Omental fat pad (tissue), 4 donors: Measurements from ENCODE around the gene ARHGAP8. TPM values are rescaled to one million over a fixed set of nuclear protein-coding genes. Genes with fewer than 3 reads are reported as not detected.

ENCODE experiments used
- ATAC-seq: fragments of 150-250 bp; one replicate; pipeline ENCODE4 v1.9.1; 2016; ENCODE audit warnings: mild to moderate bottlenecking, moderate library complexity; ENCODE audit not compliant: low FRiP score
- DNase-seq: peaks from one replicate; pipeline ENCODE4 v3.0.0-alpha.2; 2019; ENCODE audit warnings: low spot score
- total RNA-seq, 4 donors: library from RNA; depleted of rRNA; stranded (reverse); fragments of >200 nt; gene quantifications; one replicate each; pipeline ENCODE4 v1.1.0, GENCODE V29; 2016
- TF ChIP-seq, protein P1 (sequence below), 3 donors: fragments of 450-650 bp; IDR thresholded peaks; one replicate each; pipeline ENCODE4 v1.5.1; 2016 to 2017; ENCODE audit warnings: antibody characterized with exemption in 3 of 3, mild to moderate bottlenecking in 3 of 3, moderate library complexity in 2 of 3

ARHGAP8 gene
- total RNA-seq, 4 donors from 2014 or later, result 0.46 to 2.2 (median 1.9) TPM; not detected in 1

DNA sequence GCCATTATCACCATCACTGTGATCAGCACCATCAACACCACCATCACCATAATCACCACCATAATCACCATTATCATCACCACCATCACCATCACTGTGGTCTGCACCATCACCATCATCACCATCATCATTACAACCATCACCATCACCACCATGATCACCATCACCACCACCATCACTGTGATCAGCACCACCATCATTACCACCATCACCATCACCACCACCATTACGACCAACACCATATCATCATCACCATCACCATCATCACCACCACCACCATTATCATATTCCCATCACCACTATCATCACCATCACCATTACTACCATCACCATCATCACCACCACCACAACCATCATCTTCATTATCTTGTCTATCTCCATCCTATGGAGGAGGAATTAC is 132.2 kb downstream of the ARHGAP8 start:
- DNase-seq (no peak), ATAC-seq (no peak)
- TF ChIP-seq, protein P1, sequence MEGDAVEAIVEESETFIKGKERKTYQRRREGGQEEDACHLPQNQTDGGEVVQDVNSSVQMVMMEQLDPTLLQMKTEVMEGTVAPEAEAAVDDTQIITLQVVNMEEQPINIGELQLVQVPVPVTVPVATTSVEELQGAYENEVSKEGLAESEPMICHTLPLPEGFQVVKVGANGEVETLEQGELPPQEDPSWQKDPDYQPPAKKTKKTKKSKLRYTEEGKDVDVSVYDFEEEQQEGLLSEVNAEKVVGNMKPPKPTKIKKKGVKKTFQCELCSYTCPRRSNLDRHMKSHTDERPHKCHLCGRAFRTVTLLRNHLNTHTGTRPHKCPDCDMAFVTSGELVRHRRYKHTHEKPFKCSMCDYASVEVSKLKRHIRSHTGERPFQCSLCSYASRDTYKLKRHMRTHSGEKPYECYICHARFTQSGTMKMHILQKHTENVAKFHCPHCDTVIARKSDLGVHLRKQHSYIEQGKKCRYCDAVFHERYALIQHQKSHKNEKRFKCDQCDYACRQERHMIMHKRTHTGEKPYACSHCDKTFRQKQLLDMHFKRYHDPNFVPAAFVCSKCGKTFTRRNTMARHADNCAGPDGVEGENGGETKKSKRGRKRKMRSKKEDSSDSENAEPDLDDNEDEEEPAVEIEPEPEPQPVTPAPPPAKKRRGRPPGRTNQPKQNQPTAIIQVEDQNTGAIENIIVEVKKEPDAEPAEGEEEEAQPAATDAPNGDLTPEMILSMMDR (IDR thresholded peaks at IDR 0.05), result no peak

DNA sequence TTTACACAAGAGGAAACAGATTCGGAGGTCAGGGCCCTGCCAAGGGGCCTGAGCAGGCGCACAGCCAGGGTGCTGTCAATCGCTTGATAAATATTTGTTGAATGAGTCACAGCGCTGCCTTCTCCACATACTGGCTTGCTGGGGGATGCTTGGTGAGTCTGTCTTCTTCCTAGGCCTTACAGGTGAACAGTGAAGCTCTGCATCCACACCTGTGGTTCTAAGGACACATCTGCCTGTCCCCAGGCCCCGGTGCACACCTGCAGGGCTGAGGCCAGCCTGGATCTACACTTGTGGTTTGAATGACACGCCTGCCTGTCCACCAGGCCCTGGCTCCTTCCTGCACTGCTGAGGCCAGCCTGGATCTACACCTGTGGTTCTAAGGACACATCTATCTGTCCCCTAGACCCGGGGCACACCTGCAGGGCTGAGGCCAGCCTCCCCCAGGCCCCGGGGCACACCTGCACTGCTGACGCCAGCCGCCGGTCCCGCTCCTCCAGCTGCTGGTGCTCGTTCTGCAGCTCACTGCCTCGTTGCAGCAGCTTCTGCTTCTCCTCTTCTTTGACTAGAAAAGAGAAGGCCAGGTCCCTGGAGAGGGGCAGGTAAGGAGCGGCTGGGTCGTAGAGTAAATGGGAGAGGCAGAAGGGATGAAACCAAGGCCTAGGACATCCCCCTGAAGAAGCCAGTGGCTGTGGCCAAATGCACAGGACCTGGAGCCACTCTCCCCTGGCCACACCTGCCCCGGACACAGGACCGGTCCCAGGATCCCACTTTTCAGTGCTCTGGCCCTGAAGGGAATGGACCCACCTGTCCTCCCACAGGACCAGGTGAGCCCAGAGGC is 132.8 kb downstream of the ARHGAP8 start:
- no peak for DNase-seq
- no peak for ATAC-seq
- TF ChIP-seq, protein P1 (IDR thresholded peaks at IDR 0.05), result no peak

DNA sequence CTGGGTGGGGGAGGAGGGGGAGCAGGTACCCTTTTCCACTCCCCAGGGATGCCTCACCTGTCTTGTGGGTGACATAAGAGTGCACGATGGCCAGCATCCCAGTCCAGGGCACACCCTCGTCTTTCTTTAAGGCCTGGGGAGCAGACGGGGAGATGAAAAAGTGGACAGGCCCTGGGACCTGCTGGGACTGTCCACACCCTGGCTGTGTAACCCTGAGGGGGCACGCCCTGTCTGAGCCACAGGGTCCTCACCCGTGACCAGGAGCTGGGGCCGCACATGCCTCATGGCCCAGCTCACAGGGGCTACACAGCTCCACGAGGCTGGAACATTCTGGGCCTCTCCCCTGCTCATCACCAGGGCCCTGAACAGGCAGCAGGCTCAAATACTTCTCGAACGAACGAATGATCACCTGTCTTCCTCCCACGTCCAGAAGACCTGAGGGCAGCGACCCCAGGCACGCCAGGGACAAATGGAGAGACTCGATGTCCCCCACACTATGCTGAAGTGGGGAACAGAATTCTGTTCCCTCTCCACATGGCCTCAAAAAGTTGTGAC is 133.5 kb downstream of the ARHGAP8 start:
- TF ChIP-seq, protein P1 (IDR thresholded peaks at IDR 0.05), result no peak
- no peak for ATAC-seq
- DNase-seq, result no peak

- ATAC-seq (no peak), DNase-seq (no peak)
- TF ChIP-seq, protein P1 (IDR thresholded peaks at IDR 0.05), result no peak
These were observed 135.6 kb downstream of the ARHGAP8 start for GRCh38 chr22:44887941-44888366.

- no peak for DNase-seq
- TF ChIP-seq, protein P1 (IDR thresholded peaks at IDR 0.05), result no peak
- no peak for ATAC-seq
These were observed 136.3 kb downstream of the ARHGAP8 start for GRCh38 chr22:44888491-44889254.

DNA sequence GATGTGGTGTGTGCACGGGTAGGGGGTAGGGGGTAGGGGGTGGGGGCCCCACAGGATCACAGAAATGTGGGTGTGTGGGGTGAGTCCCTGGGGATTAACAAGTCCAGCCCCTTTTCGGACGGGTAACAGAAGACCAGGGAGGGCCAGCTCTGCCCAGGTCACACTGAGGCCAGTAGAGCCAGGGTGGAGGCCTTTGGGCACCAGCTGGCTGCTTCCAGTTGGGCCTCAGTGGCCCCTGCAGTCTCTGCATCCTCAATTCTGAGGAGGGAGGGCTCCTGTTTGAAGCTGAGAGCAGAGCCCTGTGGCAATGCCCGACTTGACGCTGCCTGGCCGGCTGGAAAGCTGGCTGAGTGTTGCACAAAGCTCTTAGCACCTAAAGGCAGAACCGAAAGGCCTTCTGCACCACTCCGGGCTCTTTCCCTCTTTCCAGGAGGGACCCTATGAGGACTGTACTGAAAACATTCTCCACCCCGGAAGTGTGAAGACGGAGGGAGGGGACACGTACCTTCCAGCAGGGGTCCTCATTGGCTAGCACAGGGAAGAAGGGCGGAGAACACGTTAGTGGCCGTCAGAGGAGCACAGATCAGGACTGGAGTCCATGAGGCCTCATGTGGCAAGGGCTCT is 137.0 kb downstream of the ARHGAP8 start:
- TF ChIP-seq, protein P1 (IDR thresholded peaks at IDR 0.05), result no peak
- ATAC-seq (no peak), DNase-seq (no peak)
